Measurements from ENCODE around the gene HBQ1. TPM values are rescaled to one million over a fixed set of nuclear protein-coding genes. Genes with fewer than 3 reads are reported as not detected.

HBQ1 gene
- total RNA-seq, 1 experiment from 2014 or later: 10.4 TPM

GRCh38 chr16:146646-147045 is 33.6 kb upstream of the HBQ1 start:
- no peak for ATAC-seq
- intact Hi-C loops (cut with micrococcal nuclease; ENCODE audit: unreplicated experiment) (no loop called here), in situ Hi-C loops (cut with HindIII; ENCODE audit: low pct_unique_long_range_greater_than_20kb, low sequenced_read_pairs) (no loop called here)
- TF ChIP-seq REST (IDR thresholded peaks at IDR 0.05; ENCODE audit: insufficient read depth in 1 of 2, low read depth in 2 of 2, low read length in 1 of 2) (no peak), CTCF (IDR thresholded peaks at IDR 0.05) (no peak), SIN3A (IDR thresholded peaks at IDR 0.05; ENCODE audit: borderline replicate concordance, insufficient read depth, low read depth, low read length) (no peak), POLR2AphosphoS5 (IDR thresholded peaks at IDR 0.05; ENCODE audit: low read depth, low read length) (no peak), TCF7L2 (IDR thresholded peaks at IDR 0.05; ENCODE audit: low read depth, low read length) (no peak)
- H3K27me3 ChIP-seq (ENCODE audit: control insufficient read depth, insufficient read depth, low read length): no peaks in the 10 kb centered on the region
- no peak for DNase-seq (ENCODE audit: low read depth, low spot score)
- H3K36me3 ChIP-seq (ENCODE audit: control insufficient read depth, insufficient read depth, low read length): no peaks in the 10 kb centered on the region
- no TSS peak for BruUV-seq (replicated peaks)
- ChIA-PET CTCF (no interaction called here), POLR2A (no interaction called here)
- H3K9me3 ChIP-seq (ENCODE audit: control insufficient read depth, insufficient read depth, low read depth, low read length): no peaks in the 10 kb centered on the region
- H3K27ac ChIP-seq (ENCODE audit: low read length): no peak overlapping the region
- H3K4me3 ChIP-seq (ENCODE audit: low read depth in 2 of 2, low read length in 2 of 2): no peak overlapping the region
- H3K4me1 ChIP-seq (ENCODE audit: control insufficient read depth, insufficient read depth, low read length): no peaks in the 10 kb centered on the region

GRCh38 chr16:149024-149660 is 31.1 kb upstream of the HBQ1 start:
- ATAC-seq (no peak), DNase-seq (ENCODE audit: low read depth, low spot score) (no peak)
- ChIA-PET POLR2A (interaction anchor here (0.6 kb wide), 1 partner anchor 144 kb away, joined by 13 read pairs; no protein-coding TSS in a partner anchor), CTCF (no interaction called here)
- H3K27ac ChIP-seq (ENCODE audit: low read length): no peak overlapping the region
- intact Hi-C loops (cut with micrococcal nuclease; ENCODE audit: unreplicated experiment): no loop called here
- H3K4me3 ChIP-seq (ENCODE audit: low read depth in 2 of 2, low read length in 2 of 2): no peak overlapping the region
- H3K27me3 ChIP-seq (ENCODE audit: control insufficient read depth, insufficient read depth, low read length): no peaks in the 10 kb centered on the region
- BruUV-seq (replicated peaks): no TSS peak
- H3K4me1 ChIP-seq (ENCODE audit: control insufficient read depth, insufficient read depth, low read length): no peaks in the 10 kb centered on the region
- in situ Hi-C loops (cut with HindIII; ENCODE audit: low pct_unique_long_range_greater_than_20kb, low sequenced_read_pairs): no loop called here
- H3K36me3 ChIP-seq (ENCODE audit: control insufficient read depth, insufficient read depth, low read length): no peaks in the 10 kb centered on the region
- H3K9me3 ChIP-seq (ENCODE audit: control insufficient read depth, insufficient read depth, low read depth, low read length): no peaks in the 10 kb centered on the region
- TF ChIP-seq POLR2AphosphoS5 (IDR thresholded peaks at IDR 0.05; ENCODE audit: low read depth, low read length) (no peak), SIN3A (IDR thresholded peaks at IDR 0.05; ENCODE audit: borderline replicate concordance, insufficient read depth, low read depth, low read length) (no peak), CTCF (IDR thresholded peaks at IDR 0.05) (no peak), REST (IDR thresholded peaks at IDR 0.05; ENCODE audit: insufficient read depth in 1 of 2, low read depth in 2 of 2, low read length in 1 of 2) (no peak), TCF7L2 (IDR thresholded peaks at IDR 0.05; ENCODE audit: low read depth, low read length) (no peak)

Data from Panc1 (cell line).